SW 1271 (cell line): Measurements from ENCODE around the gene WWC2.
"Not testable (repeated sequence)": the region's sequence is repeated elsewhere in the genome, so short reads cannot be mapped to it uniquely, and the experiment has no call there.

ENCODE experiments used
- DNase-seq, 2 experiments: peaks; one replicate each; lab custom pipeline; 2025; lab: John Stamatoyannopoulos, UW

Gene WWC2

DNA sequence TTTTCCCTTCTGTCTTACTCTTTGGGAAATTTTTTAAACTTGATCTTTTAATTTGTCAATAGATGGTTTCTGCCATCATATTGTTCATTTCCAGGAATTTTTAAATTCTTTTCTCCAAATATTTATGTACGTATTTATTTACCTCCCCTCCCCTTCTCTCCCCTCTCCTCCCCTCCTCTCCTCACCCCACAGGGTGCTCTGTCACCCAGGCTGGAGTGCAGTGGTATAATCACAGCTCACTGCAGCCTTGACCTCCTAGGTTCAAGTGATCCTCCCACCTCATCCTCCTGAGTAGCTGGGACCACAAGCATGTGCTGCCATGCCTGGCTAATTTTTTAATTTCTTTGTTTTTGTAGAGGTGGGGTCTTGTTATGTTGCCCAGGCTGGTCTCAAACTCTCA lies 73.8 kb downstream of the WWC2 start:
- DNase-seq = no peak

DNA sequence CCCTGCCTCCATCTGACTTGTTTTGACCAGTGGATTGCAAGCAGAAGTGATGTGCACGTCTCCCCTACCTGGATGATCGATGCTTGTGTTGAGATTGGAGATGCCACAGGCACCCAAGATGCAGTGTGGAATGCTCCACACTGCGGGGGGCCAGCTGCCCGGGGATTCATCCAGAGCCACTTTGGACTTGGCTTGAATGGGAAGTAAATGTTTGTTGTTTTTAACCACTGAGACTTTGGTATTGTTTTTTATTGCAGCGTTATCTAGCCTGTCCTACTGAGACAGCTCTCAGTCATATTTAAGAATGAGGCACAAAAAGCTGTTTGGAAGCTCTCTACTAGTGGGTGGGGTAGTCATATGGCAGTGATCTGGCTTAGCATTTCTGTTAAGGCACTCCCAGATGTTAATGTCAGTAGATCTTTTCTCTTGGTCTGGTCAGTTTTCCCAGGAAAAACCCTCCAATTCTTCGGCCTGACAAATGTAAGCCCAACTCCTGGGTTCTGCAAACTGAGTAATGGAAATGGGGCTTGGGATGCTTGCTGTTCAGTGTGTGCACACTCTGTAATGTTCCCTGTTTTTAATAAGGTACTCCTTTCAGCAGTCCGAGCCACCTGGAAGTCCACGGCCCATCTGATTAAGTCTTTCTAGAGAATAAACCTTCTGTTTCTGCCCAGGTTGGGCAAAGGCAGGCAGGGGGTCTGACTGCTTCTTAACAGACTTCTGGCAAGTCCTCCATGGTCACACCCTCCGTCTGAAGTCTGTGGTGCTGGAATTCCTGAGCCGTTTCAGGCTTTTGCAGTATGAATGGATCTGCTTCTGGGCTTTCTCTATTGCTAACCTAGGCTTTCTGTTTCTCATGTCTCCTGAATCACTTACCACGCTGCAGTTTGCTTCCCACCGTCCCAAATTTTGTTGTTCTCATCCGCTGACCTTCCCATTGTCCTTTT lies 74.8 kb downstream of the WWC2 start:
- no peak for DNase-seq

DNA sequence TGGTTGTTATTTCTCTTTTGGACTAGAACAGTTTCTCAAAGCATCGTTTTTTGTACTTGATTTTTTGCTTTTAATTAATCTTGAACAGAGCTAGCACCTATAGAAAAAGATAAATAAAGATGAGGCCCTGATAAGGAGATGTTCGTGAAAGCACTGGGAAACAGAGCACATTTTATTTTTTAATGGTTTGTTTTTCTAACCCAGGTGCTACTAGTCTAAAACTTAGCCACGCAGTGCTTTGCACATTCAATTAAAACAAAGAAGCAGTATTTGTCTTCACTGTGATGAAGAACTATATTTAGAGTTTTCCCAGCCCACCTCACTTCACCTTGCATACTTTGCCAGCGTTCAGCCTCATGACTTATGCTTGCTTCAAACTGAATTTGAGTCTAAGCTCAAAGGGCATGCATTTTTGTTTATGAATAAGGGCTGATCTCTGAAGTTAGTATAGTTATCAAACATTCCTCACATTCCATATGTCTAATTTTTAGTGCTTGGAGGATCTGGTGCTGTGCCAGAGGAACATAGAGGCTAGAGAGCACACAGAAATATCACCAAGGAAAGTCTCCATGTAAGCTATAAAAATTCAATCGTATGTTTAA lies 76.7 kb downstream of the WWC2 start:
- peak in 1 of 2 experiments; percentile 26 for DNase-seq

DNA sequence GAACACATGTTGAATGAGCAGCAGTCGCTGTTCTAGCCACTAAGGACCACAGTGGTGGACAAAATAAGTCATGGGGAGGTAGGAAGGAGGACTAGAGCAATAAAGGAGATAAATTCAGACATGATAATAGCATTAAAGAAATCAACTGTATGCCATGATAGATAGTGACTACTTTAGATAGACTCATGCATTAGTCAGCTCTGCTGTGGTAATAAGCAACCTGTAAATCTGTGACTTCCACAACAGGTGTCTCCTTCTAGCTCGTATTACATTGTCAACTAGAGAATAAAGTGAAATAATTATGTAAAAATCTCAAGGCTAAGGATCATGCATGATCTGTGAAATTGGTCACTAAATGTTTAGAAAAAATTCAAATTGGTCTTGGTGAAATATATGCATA lies 77.9 kb downstream of the WWC2 start:
- DNase-seq = no peak

DNA sequence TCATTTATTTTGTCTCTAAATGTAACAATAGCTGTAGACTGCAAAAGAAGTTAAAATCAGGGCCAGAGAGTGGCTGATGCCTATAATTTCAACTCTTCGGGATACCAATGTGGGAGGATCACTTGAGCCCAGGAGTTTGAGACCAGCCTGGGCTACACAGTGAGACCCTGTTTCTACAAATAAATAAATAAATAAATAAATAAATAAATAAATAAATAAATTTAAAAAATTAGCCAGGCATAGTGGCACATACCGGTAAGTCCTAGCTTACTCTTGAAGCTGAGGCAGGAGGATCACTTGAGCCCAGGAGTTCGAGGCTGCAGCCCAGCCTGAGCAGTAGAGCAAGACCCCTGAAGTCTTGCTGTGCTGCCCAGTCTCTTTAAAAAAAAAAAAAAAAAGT lies 79.1 kb downstream of the WWC2 start:
- DNase-seq = no peak

DNA sequence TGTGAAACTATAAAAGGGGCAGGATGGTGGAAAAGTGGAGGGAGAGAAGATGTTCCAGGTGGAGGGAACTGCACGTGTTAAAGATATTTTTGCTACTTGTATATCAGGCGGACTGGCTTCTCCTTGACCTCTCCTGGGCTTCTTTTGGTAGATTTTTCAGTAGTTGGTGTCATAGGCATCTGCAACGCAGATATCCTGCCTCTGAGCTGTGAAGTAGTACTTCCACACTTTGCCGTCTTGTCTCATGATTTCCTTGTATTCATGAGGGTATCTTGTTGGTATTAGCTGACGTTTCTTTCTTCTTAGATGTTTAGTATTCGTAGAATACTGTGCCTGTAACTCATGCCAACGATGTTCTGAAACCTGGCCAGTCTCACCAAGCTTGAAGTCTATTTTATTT lies 81.0 kb downstream of the WWC2 start:
- no peak for DNase-seq

DNA sequence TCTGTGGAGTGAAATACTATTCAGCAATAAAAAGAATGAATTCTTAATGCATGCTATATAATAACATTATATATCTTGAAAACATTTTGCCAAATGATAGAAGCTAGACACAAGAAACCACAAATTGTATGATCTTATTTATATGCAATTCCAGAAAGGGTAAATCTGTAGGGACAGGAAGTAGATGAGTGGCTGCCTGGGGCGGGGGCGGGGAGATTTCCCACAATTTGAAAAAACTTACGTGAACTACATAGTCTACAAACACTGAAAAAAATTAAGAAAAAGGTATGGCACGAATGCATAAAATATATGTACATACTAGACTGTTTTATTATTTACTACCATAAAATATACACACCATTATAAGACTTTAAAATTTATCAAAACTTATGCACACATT lies 81.6 kb downstream of the WWC2 start:
- no peak for DNase-seq

DNA sequence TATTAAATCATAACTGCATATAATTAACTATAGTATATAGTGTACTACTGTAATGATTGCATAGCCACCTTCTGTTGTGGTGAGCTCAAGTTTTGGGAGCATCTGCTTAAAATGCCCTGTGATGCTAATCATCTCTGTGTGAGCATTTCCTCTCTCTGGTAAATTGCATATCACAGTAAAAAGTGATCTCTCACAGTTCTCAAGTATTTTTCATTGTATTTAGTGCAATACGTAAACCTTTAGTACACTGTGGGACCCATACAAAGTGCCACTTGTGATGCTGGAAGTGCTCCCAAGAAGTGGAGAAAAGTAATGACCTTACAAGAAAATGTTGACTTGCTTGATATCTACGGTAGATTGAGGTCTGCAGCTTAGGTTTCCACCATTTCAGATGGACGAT lies 82.0 kb downstream of the WWC2 start:
- DNase-seq = no peak

DNA sequence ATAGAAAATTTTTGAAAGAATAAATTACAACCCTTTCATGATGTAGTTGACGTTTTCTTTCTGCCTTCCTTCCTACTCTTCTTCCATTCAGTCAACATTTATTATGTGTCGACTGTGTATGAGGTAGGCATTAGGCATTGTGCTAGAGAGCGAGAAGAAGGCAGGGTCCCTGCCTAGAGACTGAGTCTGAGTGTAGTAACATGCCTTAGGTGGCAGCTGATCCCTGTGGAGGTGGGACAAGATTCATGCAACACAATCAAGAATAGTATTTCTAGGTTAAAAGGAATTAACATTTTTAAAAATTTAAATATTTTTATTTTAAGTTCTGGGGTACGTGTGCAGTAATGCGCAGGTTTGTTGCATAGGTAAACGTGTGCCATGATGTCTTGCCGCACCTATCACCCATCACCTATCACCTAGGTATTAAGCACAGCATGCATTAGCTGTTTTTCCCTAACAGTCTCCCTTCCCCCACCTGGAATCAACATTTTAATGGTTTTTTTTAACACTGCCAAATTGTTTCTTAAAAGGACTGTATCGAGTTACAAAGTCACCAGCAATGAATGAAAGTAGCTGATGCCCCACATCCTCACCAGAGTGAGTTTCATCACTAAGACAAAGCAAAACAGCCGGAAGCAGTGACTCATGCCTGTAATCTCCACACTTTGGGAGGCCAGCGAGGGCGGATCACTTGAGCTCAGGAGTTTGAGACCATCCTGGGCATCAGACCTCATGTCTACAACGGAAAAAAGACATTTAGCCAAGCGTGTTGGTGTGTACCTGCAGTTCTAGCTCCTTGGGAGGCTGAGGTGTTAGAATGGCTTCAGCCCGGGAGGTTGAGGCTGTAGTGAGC lies 84.0 kb downstream of the WWC2 start:
- peak; percentile 75 to 82 for DNase-seq

DNA sequence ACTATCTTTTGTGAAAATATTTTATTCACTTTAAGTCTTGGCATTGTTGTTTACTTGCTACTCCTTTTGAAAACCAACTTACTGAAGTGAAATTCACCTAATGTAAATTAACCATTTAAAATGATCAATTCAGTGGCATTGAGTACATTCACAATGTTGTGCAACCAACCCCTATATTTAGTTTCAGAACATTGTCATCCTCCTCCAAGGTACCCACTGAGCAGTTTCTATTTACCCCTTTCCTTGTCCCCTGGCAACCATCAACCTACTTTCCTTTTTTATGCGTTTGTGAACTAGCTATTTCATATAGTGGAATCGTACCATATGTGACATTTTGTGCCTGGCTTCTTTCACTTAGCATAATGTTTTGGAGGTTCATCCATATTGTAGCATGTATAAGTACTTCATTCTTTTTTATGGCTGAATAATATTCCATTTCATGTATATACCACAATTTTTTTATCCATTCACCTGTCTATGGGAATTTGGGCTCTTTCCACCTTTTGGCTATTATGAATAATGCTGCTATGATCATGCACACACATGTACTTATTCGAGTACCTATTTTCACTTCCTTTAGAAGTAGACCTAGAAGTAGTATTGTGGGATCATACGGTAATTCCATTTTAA lies 85.0 kb downstream of the WWC2 start:
- DNase-seq = no peak

DNA sequence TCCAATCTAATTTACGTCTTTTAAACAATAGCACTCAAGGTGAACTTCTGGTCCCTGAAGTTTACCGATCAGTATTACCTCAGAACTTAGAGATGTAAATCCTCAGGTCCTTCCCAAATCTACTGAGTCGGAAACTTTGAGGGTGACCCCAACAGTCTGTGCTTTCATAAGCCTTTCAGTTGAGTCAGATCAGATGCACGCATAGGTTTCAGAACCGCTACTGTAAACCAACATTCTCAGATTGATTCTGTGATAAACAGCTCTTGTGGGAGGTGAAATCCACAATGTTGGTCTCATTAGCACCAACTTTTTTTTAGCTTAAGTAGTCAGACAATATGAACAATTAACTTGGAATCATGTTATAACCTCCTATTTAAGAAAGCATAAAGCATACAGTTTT lies 86.0 kb downstream of the WWC2 start:
- no peak for DNase-seq

DNA sequence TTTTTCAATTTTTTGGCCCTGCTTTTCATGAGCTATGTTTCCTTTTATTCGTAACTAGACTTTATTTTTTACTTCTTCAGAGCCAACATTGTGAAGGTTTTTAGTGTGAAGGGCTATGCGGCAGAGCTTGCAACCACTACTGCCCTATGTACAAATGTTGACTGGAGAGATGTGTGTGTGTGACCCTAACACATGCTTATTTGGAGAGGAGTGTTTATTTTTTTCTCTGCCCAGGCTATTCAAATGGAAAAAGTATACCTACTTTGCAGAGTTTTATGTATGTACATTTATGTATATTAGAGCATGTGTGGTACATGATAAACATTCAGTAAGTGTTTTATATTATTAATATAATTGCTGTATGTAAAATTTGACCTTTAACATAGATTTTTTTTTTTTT lies 86.5 kb downstream of the WWC2 start:
- no peak for DNase-seq

DNA sequence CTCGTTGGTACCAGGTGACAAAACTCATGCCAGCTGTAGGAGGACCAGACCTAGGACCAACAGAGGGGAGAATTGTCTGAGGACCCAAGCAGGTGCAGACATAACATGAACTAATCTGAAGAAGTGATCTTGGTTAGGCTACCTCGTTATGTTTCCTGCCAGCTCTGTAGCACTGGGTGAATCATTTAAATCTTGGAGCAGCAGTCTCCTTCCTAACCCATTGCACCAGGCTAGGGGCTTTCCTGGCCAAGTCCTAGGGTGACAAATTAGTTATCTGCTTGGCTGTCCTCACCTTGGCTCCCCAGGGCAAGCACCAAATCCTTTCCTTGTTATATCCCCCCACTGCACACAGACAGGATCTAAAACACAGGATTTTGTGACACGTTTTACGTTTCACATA lies 87.8 kb downstream of the WWC2 start:
- DNase-seq = no peak

DNA sequence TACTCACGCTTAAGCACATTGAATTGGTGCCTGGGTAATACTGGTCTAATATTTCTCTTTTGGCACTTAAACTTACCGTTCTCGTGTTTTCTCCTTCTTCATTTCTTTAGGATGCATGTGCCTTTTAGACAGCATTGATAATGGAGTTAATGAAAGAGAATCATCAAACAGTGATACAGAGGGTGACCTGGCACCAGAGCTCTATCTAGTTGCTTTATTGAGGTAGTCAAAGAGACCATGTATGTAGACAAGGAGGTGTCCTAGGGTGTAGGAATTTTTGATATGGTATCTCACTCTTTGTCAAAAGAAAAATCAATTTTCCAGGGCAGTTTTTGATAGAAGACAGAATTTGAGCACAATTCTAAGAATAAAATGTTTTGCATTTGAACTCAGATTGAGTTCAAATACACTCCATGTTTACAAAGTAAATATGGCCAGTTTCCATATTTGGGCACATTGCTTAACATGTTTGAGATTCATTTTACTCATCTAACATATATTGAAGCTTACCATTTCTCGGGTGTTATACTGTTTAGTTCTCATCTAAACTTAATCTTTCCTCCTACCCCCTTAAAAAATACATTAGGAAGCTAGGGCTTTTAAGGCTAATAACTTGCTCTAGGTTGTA lies 92.0 kb downstream of the WWC2 start:
- no peak for DNase-seq

DNA sequence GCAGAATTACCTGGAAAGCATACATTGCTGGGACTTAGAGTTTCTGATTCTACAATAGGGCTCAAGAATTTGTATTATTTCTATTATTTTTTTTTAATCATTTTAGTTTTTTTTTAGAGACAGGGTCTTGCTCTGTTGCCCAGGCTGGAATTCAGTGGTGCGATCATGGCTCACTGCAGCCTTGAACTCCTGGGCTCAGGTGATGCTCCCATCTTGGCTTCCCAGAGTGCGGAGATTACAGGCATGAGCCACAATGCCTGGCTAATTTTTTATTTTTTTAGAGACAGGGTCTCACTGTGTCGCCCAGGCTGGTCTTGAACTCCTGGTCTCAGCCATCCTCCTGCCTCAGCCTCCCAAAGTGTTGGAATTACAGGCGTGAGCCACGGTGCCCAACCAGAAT lies 92.6 kb downstream of the WWC2 start:
- DNase-seq = no peak

DNA sequence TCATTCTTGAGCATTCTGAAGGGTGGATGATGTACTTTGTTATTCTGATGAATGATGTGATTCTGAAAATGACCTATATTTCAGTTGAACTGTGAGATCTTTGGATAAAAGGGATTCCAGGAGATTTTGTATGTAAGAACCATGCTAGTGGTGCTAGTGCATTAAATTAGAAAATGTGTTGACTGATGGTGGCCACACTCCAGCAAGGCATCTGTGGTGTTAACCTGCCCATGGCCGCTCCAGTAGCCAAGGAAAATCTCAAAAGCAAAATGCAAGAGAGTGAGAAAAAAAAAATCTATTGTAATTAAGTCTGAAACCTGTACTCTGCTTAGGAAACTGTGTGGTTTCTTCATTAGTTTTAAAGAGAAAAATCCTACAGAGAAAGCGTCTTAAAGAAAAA lies 93.5 kb downstream of the WWC2 start:
- DNase-seq = no peak

DNA sequence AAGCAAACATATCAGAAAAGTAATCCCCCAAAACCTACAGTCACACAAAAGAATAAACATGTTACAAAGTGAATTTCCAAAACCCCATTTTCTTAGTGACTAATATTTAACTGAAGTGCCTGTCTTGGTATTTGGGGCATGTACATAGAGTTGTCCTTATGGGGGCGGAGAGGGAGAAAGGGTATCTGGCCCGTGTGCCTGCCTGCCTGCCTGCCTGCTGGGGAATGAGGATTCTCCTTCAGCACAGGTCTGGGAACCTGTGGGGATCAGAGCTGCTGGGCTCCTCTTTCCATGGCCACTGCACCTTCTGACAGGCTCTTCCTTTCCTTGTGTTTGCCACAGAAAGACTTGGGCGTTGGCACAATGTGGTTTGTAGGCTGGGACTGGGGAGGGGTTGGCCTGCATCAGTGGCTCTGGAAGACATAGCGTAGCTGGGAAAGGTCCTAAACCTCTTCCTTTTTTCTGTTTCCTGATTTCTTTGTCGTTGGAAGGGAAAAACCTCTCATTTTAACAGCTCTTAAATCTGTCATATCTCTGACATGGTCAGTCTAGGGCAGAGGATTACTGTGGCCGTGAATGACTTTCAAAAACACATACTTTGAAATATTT lies 94.8 kb downstream of the WWC2 start:
- DNase-seq = not testable (repeated sequence)

DNA sequence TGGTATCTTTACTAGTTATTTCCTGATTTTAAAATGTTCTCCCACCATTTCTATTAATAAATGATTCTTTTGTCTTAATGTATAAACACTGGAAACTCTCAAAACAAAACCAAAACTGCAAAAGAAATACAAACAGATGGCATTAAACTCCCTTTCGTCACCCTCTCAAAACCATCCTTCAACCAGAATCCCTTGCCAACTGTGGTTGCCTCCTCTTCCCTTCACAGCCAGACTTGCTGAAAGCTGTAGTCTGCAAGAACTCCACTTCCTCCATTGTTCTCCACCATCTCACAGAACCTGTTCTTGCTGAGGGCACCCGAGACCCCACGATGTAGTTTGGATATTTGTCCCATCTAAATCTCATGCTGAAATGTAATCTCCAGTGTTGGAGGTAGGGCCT lies 96.5 kb downstream of the WWC2 start:
- no peak for DNase-seq

DNA sequence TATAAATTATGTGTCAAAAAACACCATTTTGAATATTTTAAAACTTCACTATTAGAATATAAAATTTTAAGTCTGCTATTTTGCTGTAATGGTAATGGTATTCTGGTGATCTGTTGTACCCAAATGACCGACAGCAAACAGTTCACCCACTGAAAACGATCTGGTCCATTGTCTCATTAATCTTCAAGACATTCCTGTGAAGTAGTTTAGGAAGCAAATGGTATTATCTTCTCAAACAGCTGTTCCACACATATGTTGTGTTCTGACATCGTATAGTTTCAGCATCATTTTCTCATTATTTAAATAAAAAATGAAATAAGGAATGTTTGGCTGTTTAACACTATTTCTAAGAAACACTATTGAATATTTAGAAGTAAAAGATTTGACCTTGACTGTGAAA lies 98.1 kb downstream of the WWC2 start:
- no peak for DNase-seq

DNA sequence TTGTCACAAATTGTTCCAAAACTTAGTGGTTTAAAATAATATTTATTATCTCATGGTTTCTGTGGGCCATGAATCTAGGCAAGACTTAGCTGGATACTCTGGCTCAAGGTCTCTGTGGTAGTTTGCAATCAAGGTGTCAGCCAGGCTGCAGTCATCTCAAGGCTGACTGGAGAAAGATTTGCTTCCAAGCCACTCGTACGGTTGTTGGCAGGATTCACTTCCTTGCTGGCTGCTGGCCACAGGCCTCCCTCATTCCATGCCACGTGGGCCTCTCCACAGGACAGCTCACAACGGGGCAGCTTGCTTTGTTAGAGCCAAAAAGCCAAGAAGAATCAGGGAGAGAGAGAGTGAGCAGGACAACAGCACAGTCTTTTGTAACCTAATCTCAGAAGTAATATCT lies 101.4 kb downstream of the WWC2 start:
- DNase-seq = no peak

DNA sequence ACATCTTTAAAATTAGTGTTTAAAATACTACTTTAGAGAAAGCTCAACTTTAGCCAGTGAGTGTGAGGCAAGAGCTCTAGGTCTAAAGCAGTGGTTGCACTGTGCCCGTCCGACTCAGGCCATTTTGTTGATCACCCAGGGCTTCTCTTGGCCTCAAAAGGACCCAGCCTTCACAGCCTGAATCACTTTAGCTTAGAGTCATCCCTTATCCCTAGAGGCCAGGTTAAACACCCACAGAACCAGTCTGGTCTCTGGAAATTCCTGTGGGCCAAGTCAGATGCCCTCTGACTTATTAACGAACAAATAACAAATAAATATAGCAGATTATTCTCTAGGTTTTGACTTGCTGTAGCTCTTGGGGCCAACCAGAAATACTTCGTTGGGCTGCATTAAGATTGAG lies 102.3 kb downstream of the WWC2 start:
- DNase-seq = no peak
